ENCODE measurements around the gene GABRQ.

Gene GABRQ

GRCh38 chrX:152640034-152640818 lies 2.5 kb downstream of the GABRQ start:
- H3K9me3 ChIP-seq (ENCODE audit: control insufficient read depth in 1 of 2, low read length in 2 of 2): no peaks in the 10 kb centered on the region
- no peaks in the 10 kb centered on the region for H3K36me3 ChIP-seq (ENCODE audit: control insufficient read depth in 1 of 2, insufficient read depth in 2 of 2, low read length in 2 of 2)
- no peaks in the 10 kb centered on the region for H3K27me3 ChIP-seq (ENCODE audit: low read depth, low read length)
- H3K4me1 ChIP-seq (ENCODE audit: control insufficient read depth in 1 of 2, insufficient read depth in 2 of 2, low read length in 2 of 2): no peaks in the 10 kb centered on the region
- no peak overlapping the region for H3K27ac ChIP-seq (ENCODE audit: low read length)
- H3K4me3 ChIP-seq (ENCODE audit: low read depth in 1 of 2, low read length in 2 of 2): no peak overlapping the region

GRCh38 chrX:152641256-152641875 lies 3.7 kb downstream of the GABRQ start:
- Histone ChIP-seq H3K36me3 (ENCODE audit: control insufficient read depth in 1 of 2, insufficient read depth in 2 of 2, low read length in 2 of 2) (no peaks in the 10 kb centered on the region), H3K27me3 (ENCODE audit: low read depth, low read length) (no peaks in the 10 kb centered on the region), H3K4me1 (ENCODE audit: control insufficient read depth in 1 of 2, insufficient read depth in 2 of 2, low read length in 2 of 2) (no peaks in the 10 kb centered on the region), H3K4me3 (ENCODE audit: low read depth in 1 of 2, low read length in 2 of 2) (no peak overlapping the region), H3K9me3 (ENCODE audit: control insufficient read depth in 1 of 2, low read length in 2 of 2) (no peaks in the 10 kb centered on the region), H3K27ac (ENCODE audit: low read length) (no peak overlapping the region)

GRCh38 chrX:152641996-152642395 lies 4.3 kb downstream of the GABRQ start:
- H3K4me1 ChIP-seq (ENCODE audit: control insufficient read depth in 1 of 2, insufficient read depth in 2 of 2, low read length in 2 of 2): no peaks in the 10 kb centered on the region
- no peak overlapping the region for H3K27ac ChIP-seq (ENCODE audit: low read length)
- H3K9me3 ChIP-seq (ENCODE audit: control insufficient read depth in 1 of 2, low read length in 2 of 2): no peaks in the 10 kb centered on the region
- no peaks in the 10 kb centered on the region for H3K27me3 ChIP-seq (ENCODE audit: low read depth, low read length)
- no peaks in the 10 kb centered on the region for H3K36me3 ChIP-seq (ENCODE audit: control insufficient read depth in 1 of 2, insufficient read depth in 2 of 2, low read length in 2 of 2)
- no peak overlapping the region for H3K4me3 ChIP-seq (ENCODE audit: low read depth in 1 of 2, low read length in 2 of 2)

- Histone ChIP-seq H3K36me3 (ENCODE audit: control insufficient read depth in 1 of 2, insufficient read depth in 2 of 2, low read length in 2 of 2) (no peaks in the 10 kb centered on the region), H3K4me3 (ENCODE audit: low read depth in 1 of 2, low read length in 2 of 2) (no peak overlapping the region), H3K27ac (ENCODE audit: low read length) (no peak overlapping the region), H3K4me1 (ENCODE audit: control insufficient read depth in 1 of 2, insufficient read depth in 2 of 2, low read length in 2 of 2) (no peaks in the 10 kb centered on the region), H3K9me3 (ENCODE audit: control insufficient read depth in 1 of 2, low read length in 2 of 2) (no peaks in the 10 kb centered on the region), H3K27me3 (ENCODE audit: low read depth, low read length) (no peaks in the 10 kb centered on the region)
Observed at GRCh38 chrX:152642931-152643564, 5.4 kb downstream of the GABRQ start.

GRCh38 chrX:152646961-152647360 lies 9.3 kb downstream of the GABRQ start:
- Histone ChIP-seq H3K27me3 (ENCODE audit: low read depth, low read length) (no peaks in the 10 kb centered on the region), H3K4me3 (ENCODE audit: low read depth in 1 of 2, low read length in 2 of 2) (no peak overlapping the region)

GRCh38 chrX:152647978-152648377 lies 10.3 kb downstream of the GABRQ start:
- H3K4me1 ChIP-seq (ENCODE audit: control insufficient read depth in 1 of 2, insufficient read depth in 2 of 2, low read length in 2 of 2): no peaks in the 10 kb centered on the region
- no peak overlapping the region for H3K27ac ChIP-seq (ENCODE audit: low read length)

More at GRCh38 chrX:152646961-152647360, 9.3 kb downstream of the GABRQ start:
- no peaks in the 10 kb centered on the region for H3K4me1 ChIP-seq (ENCODE audit: control insufficient read depth in 1 of 2, insufficient read depth in 2 of 2, low read length in 2 of 2)
- H3K9me3 ChIP-seq (ENCODE audit: control insufficient read depth in 1 of 2, low read length in 2 of 2): no peaks in the 10 kb centered on the region
- H3K36me3 ChIP-seq (ENCODE audit: control insufficient read depth in 1 of 2, insufficient read depth in 2 of 2, low read length in 2 of 2): no peaks in the 10 kb centered on the region
- no peak overlapping the region for H3K27ac ChIP-seq (ENCODE audit: low read length)

GRCh38 chrX:152652060-152652459 lies 14.4 kb downstream of the GABRQ start:
- Histone ChIP-seq H3K27me3 (ENCODE audit: low read depth, low read length) (no peaks in the 10 kb centered on the region), H3K27ac (ENCODE audit: low read length) (no peak overlapping the region), H3K9me3 (ENCODE audit: control insufficient read depth in 1 of 2, low read length in 2 of 2) (no peaks in the 10 kb centered on the region), H3K4me3 (ENCODE audit: low read depth in 1 of 2, low read length in 2 of 2) (no peak overlapping the region), H3K4me1 (ENCODE audit: control insufficient read depth in 1 of 2, insufficient read depth in 2 of 2, low read length in 2 of 2) (no peaks in the 10 kb centered on the region), H3K36me3 (ENCODE audit: control insufficient read depth in 1 of 2, insufficient read depth in 2 of 2, low read length in 2 of 2) (no peaks in the 10 kb centered on the region)

More at GRCh38 chrX:152647978-152648377, 10.3 kb downstream of the GABRQ start:
- Histone ChIP-seq H3K27me3 (ENCODE audit: low read depth, low read length) (no peaks in the 10 kb centered on the region), H3K9me3 (ENCODE audit: control insufficient read depth in 1 of 2, low read length in 2 of 2) (no peaks in the 10 kb centered on the region), H3K36me3 (ENCODE audit: control insufficient read depth in 1 of 2, insufficient read depth in 2 of 2, low read length in 2 of 2) (no peaks in the 10 kb centered on the region), H3K4me3 (ENCODE audit: low read depth in 1 of 2, low read length in 2 of 2) (no peak overlapping the region)

- Histone ChIP-seq H3K27ac (ENCODE audit: low read length) (no peak overlapping the region), H3K4me1 (ENCODE audit: control insufficient read depth in 1 of 2, insufficient read depth in 2 of 2, low read length in 2 of 2) (no peaks in the 10 kb centered on the region), H3K36me3 (ENCODE audit: control insufficient read depth in 1 of 2, insufficient read depth in 2 of 2, low read length in 2 of 2) (no peaks in the 10 kb centered on the region), H3K4me3 (ENCODE audit: low read depth in 1 of 2, low read length in 2 of 2) (no peak overlapping the region), H3K27me3 (ENCODE audit: low read depth, low read length) (no peaks in the 10 kb centered on the region), H3K9me3 (ENCODE audit: control insufficient read depth in 1 of 2, low read length in 2 of 2) (no peaks in the 10 kb centered on the region)
Observed at GRCh38 chrX:152652467-152652866, 14.8 kb downstream of the GABRQ start.

GRCh38 chrX:152656087-152656486 lies 18.4 kb downstream of the GABRQ start:
- H3K4me1 ChIP-seq (ENCODE audit: control insufficient read depth in 1 of 2, insufficient read depth in 2 of 2, low read length in 2 of 2): no peaks in the 10 kb centered on the region
- H3K27ac ChIP-seq (ENCODE audit: low read length): no peak overlapping the region
- H3K4me3 ChIP-seq (ENCODE audit: low read depth in 1 of 2, low read length in 2 of 2): no peak overlapping the region
- no peaks in the 10 kb centered on the region for H3K27me3 ChIP-seq (ENCODE audit: low read depth, low read length)
- no peaks in the 10 kb centered on the region for H3K36me3 ChIP-seq (ENCODE audit: control insufficient read depth in 1 of 2, insufficient read depth in 2 of 2, low read length in 2 of 2)
- H3K9me3 ChIP-seq (ENCODE audit: control insufficient read depth in 1 of 2, low read length in 2 of 2): no peaks in the 10 kb centered on the region

GRCh38 chrX:152656890-152657289 lies 19.2 kb downstream of the GABRQ start:
- H3K4me1 ChIP-seq (ENCODE audit: control insufficient read depth in 1 of 2, insufficient read depth in 2 of 2, low read length in 2 of 2): no peaks in the 10 kb centered on the region
- no peaks in the 10 kb centered on the region for H3K9me3 ChIP-seq (ENCODE audit: control insufficient read depth in 1 of 2, low read length in 2 of 2)
- H3K36me3 ChIP-seq (ENCODE audit: control insufficient read depth in 1 of 2, insufficient read depth in 2 of 2, low read length in 2 of 2): no peaks in the 10 kb centered on the region
- H3K27me3 ChIP-seq (ENCODE audit: low read depth, low read length): no peaks in the 10 kb centered on the region
- H3K27ac ChIP-seq (ENCODE audit: low read length): no peak overlapping the region
- H3K4me3 ChIP-seq (ENCODE audit: low read depth in 1 of 2, low read length in 2 of 2): no peak overlapping the region

- no peaks in the 10 kb centered on the region for H3K27me3 ChIP-seq (ENCODE audit: low read depth, low read length)
Observed at GRCh38 chrX:152658302-152658701, 20.6 kb downstream of the GABRQ start.

More at GRCh38 chrX:152658302-152658701, 20.6 kb downstream of the GABRQ start:
- no peak overlapping the region for H3K27ac ChIP-seq (ENCODE audit: low read length)
- H3K4me1 ChIP-seq (ENCODE audit: control insufficient read depth in 1 of 2, insufficient read depth in 2 of 2, low read length in 2 of 2): no peaks in the 10 kb centered on the region
- H3K4me3 ChIP-seq (ENCODE audit: low read depth in 1 of 2, low read length in 2 of 2): no peak overlapping the region
- H3K9me3 ChIP-seq (ENCODE audit: control insufficient read depth in 1 of 2, low read length in 2 of 2): no peaks in the 10 kb centered on the region
- no peaks in the 10 kb centered on the region for H3K36me3 ChIP-seq (ENCODE audit: control insufficient read depth in 1 of 2, insufficient read depth in 2 of 2, low read length in 2 of 2)
